ENCODE results near the gene RFX4. TPM values are rescaled to one million over a fixed set of nuclear protein-coding genes. Genes with fewer than 3 reads are reported as not detected.

Gene RFX4
- total RNA-seq, 1 donor from 2014 or later: not detected

GRCh38 chr12:106710143-106710893 is 127.5 kb downstream of the RFX4 start:
- no peaks in the 10 kb centered on the region for H3K4me1 Mint-ChIP-seq (ENCODE audit: low read depth, unreplicated experiment)
- no peak overlapping the region for H3K27ac Mint-ChIP-seq (ENCODE audit: unreplicated experiment)
- no peaks in the 10 kb centered on the region for H3K9me3 Mint-ChIP-seq (ENCODE audit: unreplicated experiment)
- no peak for DNase-seq
- H3K36me3 Mint-ChIP-seq (ENCODE audit: unreplicated experiment): no peaks in the 10 kb centered on the region
- no peak overlapping the region for H3K4me3 Mint-ChIP-seq (ENCODE audit: unreplicated experiment)
- no peaks in the 10 kb centered on the region for H3K27me3 Mint-ChIP-seq (ENCODE audit: unreplicated experiment)
- TF ChIP-seq CTCF (IDR thresholded peaks at IDR 0.05; ENCODE audit: partially characterized antibody, unreplicated experiment): no peak

- H3K9me3 Mint-ChIP-seq (ENCODE audit: unreplicated experiment): no peaks in the 10 kb centered on the region
- H3K27me3 Mint-ChIP-seq (ENCODE audit: unreplicated experiment): no peaks in the 10 kb centered on the region
- no peaks in the 10 kb centered on the region for H3K4me1 Mint-ChIP-seq (ENCODE audit: low read depth, unreplicated experiment)
- no peak for DNase-seq
- no peaks in the 10 kb centered on the region for H3K36me3 Mint-ChIP-seq (ENCODE audit: unreplicated experiment)
- H3K27ac Mint-ChIP-seq (ENCODE audit: unreplicated experiment): no peak overlapping the region
- no peak overlapping the region for H3K4me3 Mint-ChIP-seq (ENCODE audit: unreplicated experiment)
- TF ChIP-seq CTCF (IDR thresholded peaks at IDR 0.05; ENCODE audit: partially characterized antibody, unreplicated experiment): no peak
These were observed 128.5 kb downstream of the RFX4 start for GRCh38 chr12:106711316-106711715.

- no peak for TF ChIP-seq CTCF (IDR thresholded peaks at IDR 0.05; ENCODE audit: partially characterized antibody, unreplicated experiment)
- DNase-seq: no peak
- no peaks in the 10 kb centered on the region for H3K27me3 Mint-ChIP-seq (ENCODE audit: unreplicated experiment)
- no peaks in the 10 kb centered on the region for H3K4me1 Mint-ChIP-seq (ENCODE audit: low read depth, unreplicated experiment)
- H3K27ac Mint-ChIP-seq (ENCODE audit: unreplicated experiment): no peak overlapping the region
- H3K4me3 Mint-ChIP-seq (ENCODE audit: unreplicated experiment): no peak overlapping the region
- no peaks in the 10 kb centered on the region for H3K9me3 Mint-ChIP-seq (ENCODE audit: unreplicated experiment)
- no peaks in the 10 kb centered on the region for H3K36me3 Mint-ChIP-seq (ENCODE audit: unreplicated experiment)
These were observed 130.0 kb downstream of the RFX4 start for GRCh38 chr12:106712768-106713167.

GRCh38 chr12:106714926-106715325 is 132.1 kb downstream of the RFX4 start:
- no peak for DNase-seq
- Mint-ChIP-seq H3K9me3 (ENCODE audit: unreplicated experiment) (no peaks in the 10 kb centered on the region), H3K4me1 (ENCODE audit: low read depth, unreplicated experiment) (no peaks in the 10 kb centered on the region), H3K27ac (ENCODE audit: unreplicated experiment) (no peak overlapping the region), H3K36me3 (ENCODE audit: unreplicated experiment) (no peaks in the 10 kb centered on the region), H3K4me3 (ENCODE audit: unreplicated experiment) (no peak overlapping the region), H3K27me3 (ENCODE audit: unreplicated experiment) (no peaks in the 10 kb centered on the region)
- no peak for TF ChIP-seq CTCF (IDR thresholded peaks at IDR 0.05; ENCODE audit: partially characterized antibody, unreplicated experiment)

GRCh38 chr12:106715582-106715981 is 132.8 kb downstream of the RFX4 start:
- Mint-ChIP-seq H3K36me3 (ENCODE audit: unreplicated experiment) (no peaks in the 10 kb centered on the region), H3K4me1 (ENCODE audit: low read depth, unreplicated experiment) (no peaks in the 10 kb centered on the region), H3K27me3 (ENCODE audit: unreplicated experiment) (no peaks in the 10 kb centered on the region), H3K27ac (ENCODE audit: unreplicated experiment) (no peak overlapping the region), H3K9me3 (ENCODE audit: unreplicated experiment) (no peaks in the 10 kb centered on the region), H3K4me3 (ENCODE audit: unreplicated experiment) (no peak overlapping the region)
- TF ChIP-seq CTCF (IDR thresholded peaks at IDR 0.05; ENCODE audit: partially characterized antibody, unreplicated experiment): no peak
- DNase-seq: no peak
